Fibroblast of lung (primary cell): ENCODE measurements around the gene IL1RAPL2.

Source experiments
- CTCF ChIP-seq, 2 donors: IDR thresholded peaks in 1 of 2; conservative IDR thresholded peaks in 1 of 2; 1 replicate in 1 of 2; 2 replicates in 1 of 2; pipeline ENCODE4 v1.5.1; 2011 to 2012; ENCODE audit warnings: low read length in 2 of 2, control low read depth in 1 of 2, inconsistent platforms in 1 of 2, low read depth in 1 of 2, mild to moderate bottlenecking in 1 of 2
- EZH2 ChIP-seq: IDR thresholded peaks from 2 replicates; pipeline ENCODE4 v1.5.1; 2012; ENCODE audit warnings: low read length, control low read depth, mild to moderate bottlenecking; ENCODE audit errors: missing control alignments

GRCh38 chrX:104968241-104968640, 402.2 kb downstream of the IL1RAPL2 start:
- no peak for TF ChIP-seq CTCF (conservative IDR thresholded peaks at IDR 0.05 in 1 of 2, IDR thresholded peaks at IDR 0.05 in 1 of 2; ENCODE audit: low read depth in 1 of 2, low read length in 2 of 2)
- TF ChIP-seq EZH2: no peak
